IMR-90 (cell line): ENCODE measurements around the gene TBXT. TPM values are rescaled to one million over a fixed set of nuclear protein-coding genes. Genes with fewer than 3 reads are reported as not detected.

Experiments
- ATAC-seq: fragments of 200-7000 bp; cut with Tn5 transposase; 2 replicates; pipeline ENCODE4 v1.9.1; 2020; ENCODE audit warnings: low read depth, mild to moderate bottlenecking, moderate library complexity
- BruUV-seq: library from RNA; stranded (reverse); fragments of 400-500 nt; replicated peaks from 2 replicates; lab custom pipeline; 2021; lab: Mats Ljungman, UMichigan
- CTCF ChIA-PET: fragments of 300-600 bp; formaldehyde crosslinking; extraction: SDS; loops from one replicate; lab custom pipeline; 2021; ENCODE audit warnings: antibody characterized with exemption; lab: Yijun Ruan, JAX
- POLR2A ChIA-PET: fragments of 300-600 bp; sonication (Branson Sonifier 250); formaldehyde crosslinking; loops from one replicate; lab custom pipeline; 2022; ENCODE audit warnings: antibody characterized with exemption; ENCODE audit not compliant: unreplicated experiment; lab: Charles Lee
- DNase-seq: peaks from one replicate; pipeline ENCODE4 v3.0.0; 2013
- H2AFZ ChIP-seq: replicated peaks from 2 replicates; pipeline ENCODE3; 2013; ENCODE audit warnings: low read length, mild to moderate bottlenecking; ENCODE audit not compliant: poor library complexity
- H2AK5ac ChIP-seq: 2 replicates; pipeline ENCODE4 v1.6.1; 2013; ENCODE audit warnings: low read depth, low read length, inconsistent platforms
- H2AK9ac ChIP-seq: replicated peaks from 2 replicates; pipeline ENCODE3; 2013; ENCODE audit warnings: mild to moderate bottlenecking, low read depth, low read length, moderate library complexity; ENCODE audit not compliant: poor library complexity
- H2BK120ac ChIP-seq: 2 replicates; pipeline ENCODE4 v1.6.1; 2013; ENCODE audit warnings: low read depth, low read length, inconsistent platforms
- H2BK15ac ChIP-seq: 3 replicates; pipeline ENCODE4 v1.6.1; 2013; ENCODE audit warnings: low read depth, low read length, inconsistent platforms
- H2BK20ac ChIP-seq: 2 replicates; pipeline ENCODE4 v1.6.1; 2013; ENCODE audit warnings: low read depth, mild to moderate bottlenecking, inconsistent platforms, low read length, moderate library complexity
- H2BK5ac ChIP-seq: 2 replicates; pipeline ENCODE4 v1.6.1; 2013; ENCODE audit warnings: mild to moderate bottlenecking, low read depth, low read length, inconsistent platforms; ENCODE audit not compliant: poor library complexity, severe bottlenecking
- H3K14ac ChIP-seq: replicated peaks from 2 replicates; pipeline ENCODE4 v1.6.1; 2013; ENCODE audit warnings: low read depth, low read length, inconsistent platforms
- H3K18ac ChIP-seq: 2 replicates; pipeline ENCODE4 v1.6.1; 2013; ENCODE audit warnings: low read depth, low read length, control low read depth
- H3K23ac ChIP-seq: 2 replicates; pipeline ENCODE4 v1.6.1; 2013; ENCODE audit warnings: low read depth, low read length, inconsistent platforms
- H3K27ac ChIP-seq: 2 replicates; pipeline ENCODE4 v1.5.1; 2013; ENCODE audit warnings: mild to moderate bottlenecking, control low read depth, low read length; ENCODE audit not compliant: insufficient read depth
- H3K27me3 ChIP-seq: 2 replicates; pipeline ENCODE4 v1.6.1; 2013; ENCODE audit warnings: low read length; ENCODE audit not compliant: control insufficient read depth, insufficient read depth
- H3K36me3 ChIP-seq: 2 replicates; pipeline ENCODE4 v1.6.1; 2013; ENCODE audit warnings: low read length, mixed read lengths; ENCODE audit not compliant: control insufficient read depth, insufficient read depth
- H3K4ac ChIP-seq: 2 replicates; pipeline ENCODE4 v1.6.1; 2013; ENCODE audit warnings: low read depth, low read length, inconsistent platforms
- H3K4me1 ChIP-seq: 2 replicates; pipeline ENCODE4 v1.6.1; 2013; ENCODE audit warnings: low read length, mixed read lengths; ENCODE audit not compliant: control insufficient read depth, insufficient read depth
- H3K4me2 ChIP-seq: 2 replicates; pipeline ENCODE4 v1.6.1; 2013; ENCODE audit warnings: low read depth, mild to moderate bottlenecking, control low read depth, low read length, moderate library complexity
- H3K4me3 ChIP-seq: 2 replicates; pipeline ENCODE4 v1.5.1; 2013; ENCODE audit warnings: low read depth, mild to moderate bottlenecking, control low read depth, low read length, moderate library complexity; ENCODE audit not compliant: insufficient read depth
- H3K56ac ChIP-seq: 2 replicates; pipeline ENCODE4 v1.6.1; 2013; ENCODE audit warnings: low read length, inconsistent platforms; ENCODE audit not compliant: insufficient read depth; ENCODE audit errors: extremely low read depth
- H3K79me1 ChIP-seq, 2 experiments: 2 replicates each; pipeline ENCODE4 v1.6.1; 2013; ENCODE audit warnings: low read length in 2 of 2, inconsistent platforms in 1 of 2, low read depth in 1 of 2
- H3K9ac ChIP-seq: 2 replicates; pipeline ENCODE4 v1.6.1; 2013; ENCODE audit warnings: low read depth, low read length, control low read depth
- H3K9me1 ChIP-seq: 2 replicates; pipeline ENCODE4 v1.6.1; 2013; ENCODE audit warnings: low read length, inconsistent platforms; ENCODE audit not compliant: insufficient read depth
- H3K9me3 ChIP-seq: 2 replicates; pipeline ENCODE4 v1.6.1; 2013; ENCODE audit warnings: low read length; ENCODE audit not compliant: control insufficient read depth, insufficient read depth
- H4K20me1 ChIP-seq: 2 replicates; pipeline ENCODE4 v1.6.1; 2013; ENCODE audit warnings: low read length, inconsistent platforms; ENCODE audit not compliant: insufficient read depth
- H4K5ac ChIP-seq: 2 replicates; pipeline ENCODE4 v1.6.1; 2013; ENCODE audit warnings: mild to moderate bottlenecking, low read depth, low read length, control low read depth
- H4K8ac ChIP-seq, 2 experiments: 2 replicates each; pipeline ENCODE4 v1.6.1; 2013; ENCODE audit warnings: low read depth in 2 of 2, low read length in 2 of 2, control low read depth in 1 of 2, inconsistent platforms in 1 of 2
- H4K91ac ChIP-seq: 2 replicates; pipeline ENCODE4 v1.6.1; 2013; ENCODE audit warnings: low read depth, low read length, inconsistent platforms; ENCODE audit not compliant: insufficient read depth
- BHLHE40 ChIP-seq: fragments of 150-350 bp; IDR thresholded peaks from 2 replicates; pipeline ENCODE4 v1.6.1; 2016; ENCODE audit warnings: mild to moderate bottlenecking, low read depth, low read length
- CEBPB ChIP-seq: IDR thresholded peaks from 2 replicates; pipeline ENCODE4 v1.6.1; 2012; ENCODE audit warnings: low read depth, low read length, improper control_type of control experiment
- CHD1 ChIP-seq: IDR thresholded peaks from 2 replicates; pipeline ENCODE4 v1.6.1; 2012; ENCODE audit warnings: low read depth, low read length, improper control_type of control experiment
- FOS ChIP-seq: fragments of 150-350 bp; IDR thresholded peaks from 2 replicates; pipeline ENCODE4 v1.6.1; 2016; ENCODE audit warnings: low read depth, low read length
- MAFK ChIP-seq: IDR thresholded peaks from 2 replicates; pipeline ENCODE4 v1.6.1; 2012; ENCODE audit warnings: low read depth, low read length, improper control_type of control experiment
- MAZ ChIP-seq: IDR thresholded peaks from 2 replicates; pipeline ENCODE4 v1.6.1; 2012; ENCODE audit warnings: low read depth, mild to moderate bottlenecking, low read length, improper control_type of control experiment, moderate library complexity, borderline replicate concordance
- MXI1 ChIP-seq: IDR thresholded peaks from 2 replicates; pipeline ENCODE4 v1.6.1; 2012; ENCODE audit warnings: low read depth, mild to moderate bottlenecking, low read length, moderate library complexity, borderline replicate concordance
- NFE2L2 ChIP-seq: fragments of 150-350 bp; IDR thresholded peaks from 2 replicates; pipeline ENCODE4 v1.6.1; 2016; ENCODE audit warnings: low read depth, mild to moderate bottlenecking, low read length
- POLR2A ChIP-seq: IDR thresholded peaks from 2 replicates; pipeline ENCODE4 v1.6.1; 2012; ENCODE audit warnings: mild to moderate bottlenecking, low read depth, low read length
- RAD21 ChIP-seq: IDR thresholded peaks from 2 replicates; pipeline ENCODE4 v1.6.1; 2012; ENCODE audit warnings: low read length, improper control_type of control experiment
- RCOR1 ChIP-seq: IDR thresholded peaks from 2 replicates; pipeline ENCODE4 v1.6.1; 2012; ENCODE audit warnings: mild to moderate bottlenecking, low read length, improper control_type of control experiment; ENCODE audit not compliant: insufficient replicate concordance
- RFX5 ChIP-seq: IDR thresholded peaks from 2 replicates; pipeline ENCODE4 v1.8.0; 2012; ENCODE audit warnings: low read depth, mild to moderate bottlenecking, low read length, moderate library complexity
- SMC3 ChIP-seq: fragments of 150-350 bp; IDR thresholded peaks from 2 replicates; pipeline ENCODE4 v1.6.1; 2016; ENCODE audit warnings: low read depth, mild to moderate bottlenecking, antibody characterized with exemption, low read length, moderate library complexity
- WGBS, 2 experiments: methylation state at CpG; one replicate each; pipeline versions ENCODE4 v1.1.5 to v1.1.7; 2013; ENCODE audit warnings: missing lambda C conversion rate in 2 of 2; ENCODE audit not compliant: insufficient read length in 1 of 2; ENCODE audit errors: extremely low coverage in 2 of 2; 5-methylcytosine and 5-hydroxymethylcytosine counted together
- dilution Hi-C: fragments of 300-500 bp; cut with HindIII; formaldehyde crosslinking; loops from one replicate; pipeline ENCODE4 v1.14.3; 2018; ENCODE audit warnings: low sequenced_read_pairs; ENCODE audit not compliant: unreplicated experiment
- in situ Hi-C: fragments of 300-500 bp; cut with MboI; formaldehyde crosslinking; loops from 3 replicates; pipeline ENCODE4 v1.14.3; 2019; ENCODE audit warnings: low sequenced_read_pairs, inconsistent platforms, mixed read lengths
- intact Hi-C: fragments of 100-400 bp; cut with micrococcal nuclease; formaldehyde crosslinking; loops from 2 replicates; pipeline ENCODE4 v1.10.0; 2022
- polyA plus RNA-seq, 3 experiments: library from polyadenylated mRNA; depleted of rRNA; stranded (reverse); fragments of >200 nt; gene quantifications; 2 replicates each; pipeline ENCODE4 v1.2.3, GENCODE V29; 2012; ENCODE audit warnings: low replicate concordance in 1 of 3
- total RNA-seq: library from RNA; depleted of rRNA; stranded (reverse); fragments of >200 nt; gene quantifications from 2 replicates; pipeline ENCODE4 v1.2.3, GENCODE V29; 2012
- TF ChIP-seq, protein P1 (sequence below): fragments of 150-350 bp; IDR thresholded peaks from 2 replicates; pipeline ENCODE4 v1.6.1; 2016; ENCODE audit warnings: low read depth, mild to moderate bottlenecking, low read length, moderate library complexity, borderline replicate concordance
- TF ChIP-seq, protein P2 (sequence below): fragments of 150-350 bp; IDR thresholded peaks from 2 replicates; pipeline ENCODE4 v1.6.1; 2017; ENCODE audit warnings: mild to moderate bottlenecking, antibody characterized with exemption, low read length, low read depth
- TF ChIP-seq, protein P3 (sequence below): conservative IDR thresholded peaks from 2 replicates; pipeline ENCODE4 v1.5.1; 2012; ENCODE audit warnings: mild to moderate bottlenecking, low read depth, low read length, improper control_type of control experiment

TBXT gene
- total and polyA plus RNA-seq, 2 of the 4 experiments (the other 2 are of a cell fraction): not detected

DNA sequence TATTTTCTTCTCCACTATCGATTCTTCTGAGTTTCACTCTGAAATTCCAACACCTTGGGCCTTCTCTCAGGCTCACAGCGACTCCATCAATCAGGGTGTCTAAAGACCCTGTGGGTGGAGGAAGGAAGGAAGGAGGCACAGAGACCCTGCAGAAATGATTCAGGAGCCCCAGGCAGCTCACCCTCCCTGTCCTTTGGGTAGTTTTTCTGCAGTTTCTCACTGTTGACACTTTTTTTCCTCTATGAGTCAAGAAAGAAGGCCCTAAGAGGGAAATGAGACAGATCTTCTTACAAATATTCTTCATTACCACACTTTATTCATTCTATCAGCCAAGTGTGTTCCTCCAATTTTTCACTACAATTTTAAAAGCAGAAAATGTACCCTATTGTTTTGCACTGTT, 34.2 kb upstream of the TBXT start:
- H3K23ac ChIP-seq: no peak overlapping the region
- BruUV-seq: no TSS peak
- H2AK5ac ChIP-seq: no peak overlapping the region
- H4K20me1 ChIP-seq: no peaks in the 10 kb centered on the region
- no peak overlapping the region for H2AK9ac ChIP-seq
- intact Hi-C loops: no loop called here
- ATAC-seq (no peak), DNase-seq (no peak)
- in situ Hi-C loops: no loop called here
- no peaks in the 10 kb centered on the region for H3K36me3 ChIP-seq
- TF ChIP-seq POLR2A: no peak
- no peak for TF ChIP-seq MXI1
- TF ChIP-seq RCOR1: no peak
- TF ChIP-seq CEBPB: no peak
- TF ChIP-seq BHLHE40: no peak
- TF ChIP-seq, protein P1, sequence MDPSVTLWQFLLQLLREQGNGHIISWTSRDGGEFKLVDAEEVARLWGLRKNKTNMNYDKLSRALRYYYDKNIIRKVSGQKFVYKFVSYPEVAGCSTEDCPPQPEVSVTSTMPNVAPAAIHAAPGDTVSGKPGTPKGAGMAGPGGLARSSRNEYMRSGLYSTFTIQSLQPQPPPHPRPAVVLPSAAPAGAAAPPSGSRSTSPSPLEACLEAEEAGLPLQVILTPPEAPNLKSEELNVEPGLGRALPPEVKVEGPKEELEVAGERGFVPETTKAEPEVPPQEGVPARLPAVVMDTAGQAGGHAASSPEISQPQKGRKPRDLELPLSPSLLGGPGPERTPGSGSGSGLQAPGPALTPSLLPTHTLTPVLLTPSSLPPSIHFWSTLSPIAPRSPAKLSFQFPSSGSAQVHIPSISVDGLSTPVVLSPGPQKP: no peak
- TF ChIP-seq FOS: no peak
- TF ChIP-seq RAD21: no peak
- no peak for TF ChIP-seq MAZ
- no peak for TF ChIP-seq MAFK
- no peak for TF ChIP-seq CHD1
- no peak for TF ChIP-seq RFX5
- TF ChIP-seq, protein P2, sequence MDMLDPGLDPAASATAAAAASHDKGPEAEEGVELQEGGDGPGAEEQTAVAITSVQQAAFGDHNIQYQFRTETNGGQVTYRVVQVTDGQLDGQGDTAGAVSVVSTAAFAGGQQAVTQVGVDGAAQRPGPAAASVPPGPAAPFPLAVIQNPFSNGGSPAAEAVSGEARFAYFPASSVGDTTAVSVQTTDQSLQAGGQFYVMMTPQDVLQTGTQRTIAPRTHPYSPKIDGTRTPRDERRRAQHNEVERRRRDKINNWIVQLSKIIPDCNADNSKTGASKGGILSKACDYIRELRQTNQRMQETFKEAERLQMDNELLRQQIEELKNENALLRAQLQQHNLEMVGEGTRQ: no peak
- TF ChIP-seq NFE2L2: no peak
- TF ChIP-seq, protein P3, sequence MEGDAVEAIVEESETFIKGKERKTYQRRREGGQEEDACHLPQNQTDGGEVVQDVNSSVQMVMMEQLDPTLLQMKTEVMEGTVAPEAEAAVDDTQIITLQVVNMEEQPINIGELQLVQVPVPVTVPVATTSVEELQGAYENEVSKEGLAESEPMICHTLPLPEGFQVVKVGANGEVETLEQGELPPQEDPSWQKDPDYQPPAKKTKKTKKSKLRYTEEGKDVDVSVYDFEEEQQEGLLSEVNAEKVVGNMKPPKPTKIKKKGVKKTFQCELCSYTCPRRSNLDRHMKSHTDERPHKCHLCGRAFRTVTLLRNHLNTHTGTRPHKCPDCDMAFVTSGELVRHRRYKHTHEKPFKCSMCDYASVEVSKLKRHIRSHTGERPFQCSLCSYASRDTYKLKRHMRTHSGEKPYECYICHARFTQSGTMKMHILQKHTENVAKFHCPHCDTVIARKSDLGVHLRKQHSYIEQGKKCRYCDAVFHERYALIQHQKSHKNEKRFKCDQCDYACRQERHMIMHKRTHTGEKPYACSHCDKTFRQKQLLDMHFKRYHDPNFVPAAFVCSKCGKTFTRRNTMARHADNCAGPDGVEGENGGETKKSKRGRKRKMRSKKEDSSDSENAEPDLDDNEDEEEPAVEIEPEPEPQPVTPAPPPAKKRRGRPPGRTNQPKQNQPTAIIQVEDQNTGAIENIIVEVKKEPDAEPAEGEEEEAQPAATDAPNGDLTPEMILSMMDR: no peak
- no peak for TF ChIP-seq SMC3
- dilution Hi-C loops: no loop called here
- H3K9ac ChIP-seq: no peak overlapping the region
- H3K9me3 ChIP-seq: no peaks in the 10 kb centered on the region
- no peaks in the 10 kb centered on the region for H3K79me1 ChIP-seq
- no peak overlapping the region for H4K91ac ChIP-seq
- H2AFZ ChIP-seq: no peak overlapping the region
- no peak overlapping the region for H3K4me2 ChIP-seq
- no peak overlapping the region for H3K14ac ChIP-seq
- H4K5ac ChIP-seq: no peak overlapping the region
- ChIA-PET CTCF (no interaction called here), POLR2A (no interaction called here)
- no peak overlapping the region for H3K56ac ChIP-seq
- no peak overlapping the region for H3K4ac ChIP-seq
- peaks cover 3% of the 10 kb centered on the region; the same call in 1 of the 2 replicates for H3K27me3 ChIP-seq
- H3K4me1 ChIP-seq: no peaks in the 10 kb centered on the region
- no peak overlapping the region for H2BK15ac ChIP-seq
- no CpG with 5 or more reads among the region's 2 CpGs for WGBS, 2 experiments
- no peak overlapping the region for H2BK120ac ChIP-seq
- H3K4me3 ChIP-seq: no peak overlapping the region
- H3K27ac ChIP-seq: no peak overlapping the region
- H2BK5ac ChIP-seq: no peak overlapping the region
- no peak overlapping the region for H3K18ac ChIP-seq
- no peaks in the 10 kb centered on the region for H3K9me1 ChIP-seq
- H2BK20ac ChIP-seq: no peak overlapping the region
- no peak overlapping the region for H4K8ac ChIP-seq
